H1 (cell line): ENCODE measurements around the gene L3MBTL4. TPM values are rescaled to one million over a fixed set of nuclear protein-coding genes. Genes with fewer than 3 reads are reported as not detected.

Source experiments
- CTCF ChIA-PET: fragments of 300-600 bp; sonication (Branson Sonifier 250); formaldehyde crosslinking; loops from one replicate; lab custom pipeline; 2021; ENCODE audit not compliant: partially characterized antibody; lab: Charles Lee
- POLR2A ChIA-PET: fragments of 300-600 bp; sonication (Branson Sonifier 250); formaldehyde crosslinking; loops from one replicate; lab custom pipeline; 2021; ENCODE audit warnings: inconsistent platforms; ENCODE audit not compliant: partially characterized antibody; lab: Charles Lee
- DNase-seq, 2 experiments: peaks; one replicate each; pipeline versions ENCODE4 v3.0.0 to v3.0.0-alpha.2; 2010 to 2022; ENCODE audit warnings: low spot score in 2 of 2, low read depth in 1 of 2, mixed read lengths in 1 of 2
- FAIRE-seq: peaks from 2 replicates; lab custom pipeline; 2011; peaks lifted over from hg19 to GRCh38; lab: Jason Lieb, UNC
- H2AFZ ChIP-seq: 2 replicates; pipeline ENCODE4 v1.8.1; 2012; ENCODE audit warnings: low read length, inconsistent platforms
- H2AK5ac ChIP-seq: 2 replicates; pipeline ENCODE4 v1.6.1; 2013; ENCODE audit warnings: low read depth, low read length
- H2BK120ac ChIP-seq: replicated peaks from 2 replicates; pipeline ENCODE3; 2013; ENCODE audit warnings: low read depth, low read length, inconsistent platforms
- H2BK12ac ChIP-seq: 2 replicates; pipeline ENCODE4 v1.6.1; 2013; ENCODE audit warnings: low read depth, low read length
- H2BK15ac ChIP-seq: 2 replicates; pipeline ENCODE4 v1.6.1; 2013; ENCODE audit warnings: low read length
- H2BK20ac ChIP-seq: 2 replicates; pipeline ENCODE4 v1.6.1; 2013; ENCODE audit warnings: low read length
- H2BK5ac ChIP-seq: 2 replicates; pipeline ENCODE4 v1.6.1; 2013; ENCODE audit warnings: low read depth, low read length
- H3K14ac ChIP-seq: 2 replicates; pipeline ENCODE4 v1.6.1; 2013; ENCODE audit warnings: inconsistent platforms; ENCODE audit not compliant: insufficient read length
- H3K18ac ChIP-seq: 2 replicates; pipeline ENCODE4 v1.6.1; 2013; ENCODE audit warnings: low read length; ENCODE audit errors: extremely low read depth
- H3K23ac ChIP-seq: 2 replicates; pipeline ENCODE4 v1.6.1; 2013; ENCODE audit warnings: inconsistent platforms; ENCODE audit not compliant: insufficient read length
- H3K23me2 ChIP-seq: 2 replicates; pipeline ENCODE4 v1.6.1; 2013; ENCODE audit warnings: low read depth, low read length
- H3K27ac ChIP-seq: 2 replicates; pipeline ENCODE4 v1.6.1; 2011; ENCODE audit warnings: low read depth, low read length, inconsistent platforms
- H3K27me3 ChIP-seq, 4 experiments: replicated peaks in 1 of 4; 1 replicate in 1 of 4; 2 replicates in 3 of 4; pipeline versions ENCODE4 v1.6.1 to v1.8.1; 2011 to 2013; ENCODE audit warnings: low read length in 3 of 4, mild to moderate bottlenecking in 3 of 4, inconsistent platforms in 2 of 4, mixed read lengths in 2 of 4, moderate library complexity in 1 of 4; ENCODE audit not compliant: control insufficient read depth in 3 of 4, insufficient read depth in 3 of 4; ENCODE audit errors: extremely low read depth in 1 of 4
- H3K36me3 ChIP-seq, 4 experiments: 2 replicates each; pipeline versions ENCODE4 v1.6.1 to v1.8.1; 2011 to 2013; ENCODE audit warnings: mild to moderate bottlenecking in 4 of 4, low read length in 3 of 4, moderate library complexity in 2 of 4, control low read depth in 1 of 4, inconsistent platforms in 1 of 4; ENCODE audit not compliant: insufficient read depth in 4 of 4, control insufficient read depth in 2 of 4
- H3K4ac ChIP-seq: replicated peaks from 2 replicates; pipeline ENCODE3; 2013; ENCODE audit warnings: low read length, low read depth, mixed read lengths, inconsistent platforms; ENCODE audit not compliant: insufficient read length
- H3K4me1 ChIP-seq, 4 experiments: replicated peaks in 1 of 4; 1 replicate in 1 of 4; 2 replicates in 3 of 4; pipeline versions ENCODE4 v1.6.1 to v1.8.1; 2011 to 2013; ENCODE audit warnings: low read length in 3 of 4, inconsistent platforms in 2 of 4, mixed read lengths in 1 of 4; ENCODE audit not compliant: insufficient read depth in 4 of 4, control insufficient read depth in 3 of 4
- H3K4me2 ChIP-seq, 2 experiments: 2 replicates each; pipeline versions ENCODE4 v1.6.1 to v1.8.1; 2011 to 2013; ENCODE audit warnings: low read depth in 2 of 2, low read length in 2 of 2, control low read depth in 1 of 2, inconsistent platforms in 1 of 2, mild to moderate bottlenecking in 1 of 2; ENCODE audit not compliant: insufficient read depth in 1 of 2
- H3K4me3 ChIP-seq, 4 experiments: fragments of 200-600, 300-600 bp in 1 of 4; sonication (generic), shearing (Covaris generic), sonication (Bioruptor Twin) in 1 of 4; 2 replicates each; pipeline versions ENCODE4 v1.5.1 to v1.8.1; 2011 to 2016; ENCODE audit warnings: low read length in 4 of 4, low read depth in 3 of 4, control low read depth in 2 of 4, inconsistent platforms in 2 of 4, mild to moderate bottlenecking in 2 of 4, mixed read lengths in 1 of 4, moderate library complexity in 1 of 4; ENCODE audit not compliant: insufficient read depth in 2 of 4; ENCODE audit errors: extremely low read depth in 1 of 4
- H3K56ac ChIP-seq: replicated peaks from 2 replicates; pipeline ENCODE3; 2013; ENCODE audit warnings: low read depth, mild to moderate bottlenecking, mixed read lengths, low read length, inconsistent platforms; ENCODE audit not compliant: insufficient read length
- H3K79me1 ChIP-seq: 2 replicates; pipeline ENCODE4 v1.6.1; 2013; ENCODE audit warnings: low read depth, low read length, control low read depth
- H3K79me2 ChIP-seq, 2 experiments: 2 replicates each; pipeline versions ENCODE4 v1.6.1 to v1.8.1; 2012 to 2013; ENCODE audit warnings: low read length in 2 of 2, mild to moderate bottlenecking in 2 of 2, inconsistent platforms in 1 of 2; ENCODE audit not compliant: insufficient read depth in 2 of 2, control insufficient read depth in 1 of 2
- H3K9ac ChIP-seq, 4 experiments: replicated peaks in 1 of 4; 1 replicate in 1 of 4; 2 replicates in 3 of 4; pipeline versions ENCODE4 v1.6.1 to v1.8.1; 2011 to 2013; ENCODE audit warnings: low read depth in 3 of 4, low read length in 3 of 4, control low read depth in 2 of 4, mild to moderate bottlenecking in 2 of 4, moderate library complexity in 2 of 4, inconsistent platforms in 1 of 4; ENCODE audit errors: extremely low read depth in 1 of 4
- H3K9me3 ChIP-seq, 2 experiments: 2 replicates each; pipeline versions ENCODE4 v1.6.1 to v1.8.1; 2012 to 2013; ENCODE audit warnings: mild to moderate bottlenecking in 2 of 2, moderate library complexity in 2 of 2, control low read depth in 1 of 2, inconsistent platforms in 1 of 2, low read depth in 1 of 2, low read length in 1 of 2, mixed read lengths in 1 of 2; ENCODE audit not compliant: insufficient read depth in 2 of 2
- H4K20me1 ChIP-seq, 2 experiments: replicated peaks in 1 of 2; 2 replicates each; pipeline versions ENCODE3 to v1.8.1; 2011 to 2013; ENCODE audit warnings: inconsistent platforms in 2 of 2, low read length in 2 of 2, mild to moderate bottlenecking in 1 of 2; ENCODE audit not compliant: insufficient read depth in 2 of 2, control insufficient read depth in 1 of 2
- H4K5ac ChIP-seq: 2 replicates; pipeline ENCODE4 v1.6.1; 2013; ENCODE audit warnings: low read length, low read depth, mixed read lengths, inconsistent platforms; ENCODE audit not compliant: insufficient read length
- H4K8ac ChIP-seq: 2 replicates; pipeline ENCODE4 v1.8.0; 2013; ENCODE audit warnings: mild to moderate bottlenecking, moderate library complexity, low read length, inconsistent platforms; ENCODE audit not compliant: insufficient read depth; ENCODE audit errors: extremely low read depth
- H4K91ac ChIP-seq: replicated peaks from 2 replicates; pipeline ENCODE3; 2013; ENCODE audit warnings: low read length, mixed read lengths, inconsistent platforms; ENCODE audit not compliant: insufficient read length
- JUND ChIP-seq: IDR thresholded peaks from 2 replicates; pipeline ENCODE4 v1.6.1; 2011; ENCODE audit warnings: mild to moderate bottlenecking, improper control_type of control experiment, low read length
- POU5F1 ChIP-seq: IDR thresholded peaks from 2 replicates; pipeline ENCODE4 v1.6.1; 2011; ENCODE audit warnings: low read depth, mild to moderate bottlenecking, low read length, moderate library complexity
- RBBP5 ChIP-seq: IDR thresholded peaks from 2 replicates; pipeline ENCODE4 v1.7.1; 2012; ENCODE audit warnings: low read depth, mild to moderate bottlenecking, inconsistent platforms, low read length, moderate library complexity, borderline replicate concordance
- WGBS, 2 experiments: shearing (Covaris generic) in 1 of 2; methylation state at CpG; one replicate each; pipeline versions ENCODE4 v1.1.6 to v1.1.7; 2013 to 2015; ENCODE audit warnings: low lambda C conversion rate in 2 of 2, mixed read lengths in 2 of 2, inconsistent platforms in 1 of 2, low coverage in 1 of 2, missing lambda C conversion rate in 1 of 2; ENCODE audit not compliant: insufficient replicate concordance in 2 of 2, insufficient coverage in 1 of 2, insufficient read length in 1 of 2; ENCODE audit errors: extremely low coverage in 1 of 2, missing lambda C conversion rate in 1 of 2; 5-methylcytosine and 5-hydroxymethylcytosine counted together
- polyA plus RNA-seq, 7 experiments: library from polyadenylated mRNA; depleted of rRNA in 3 of 7; stranded (reverse) in 5 of 7; unstranded in 2 of 7; fragments of >200 nt in 5 of 7; fragments of 200-250 nt in 2 of 7; gene quantifications; 1 replicate in 5 of 7; 2 replicates in 1 of 7; 4 replicates in 1 of 7; pipeline versions ENCODE4 v1.2.1 to v1.2.3, GENCODE V29; 2011 to 2013; ENCODE audit warnings: missing spikeins in 2 of 7, mixed read lengths in 2 of 7
- total RNA-seq: library from RNA; stranded (reverse); fragmentation: NEBNext Ultra II Directional; extraction: Animal tissue kit (Norgen Biotek cat#: 25700); gene quantifications from 2 replicates; pipeline ENCODE4 v1.2.1, GENCODE V29; 2021

The L3MBTL4 gene
- total and polyA plus RNA-seq, 2 of the 8 experiments (the other 6 are each of a cell fraction or from before 2014, with no cell fraction given): 1.0 to 2.1 TPM

GRCh38 chr18:6255116-6255705, 159.5 kb downstream of the L3MBTL4 start:
- Histone ChIP-seq H3K9ac (no peak overlapping the region), H2BK120ac (no peak overlapping the region), H3K23ac (no peak overlapping the region), H3K79me1 (no peaks in the 10 kb centered on the region), H2AK5ac (no peak overlapping the region), H3K4me2 (no peak overlapping the region), H3K23me2 (no peaks in the 10 kb centered on the region), H3K27me3 (no peaks in the 10 kb centered on the region), H3K14ac (no peak overlapping the region), H4K91ac (no peak overlapping the region), H2BK20ac (no peak overlapping the region), H3K79me2 (no peaks in the 10 kb centered on the region), H4K5ac (no peak overlapping the region), H3K4ac (no peak overlapping the region), H2AFZ (no peak overlapping the region), H2BK15ac (no peak overlapping the region), H3K36me3 (no peaks in the 10 kb centered on the region), H3K4me1 (peaks cover 0 to 4% (median under 1%) of the 10 kb centered on the region in 4 experiments; a peak in 2 of 7 replicates), H4K20me1 (no peaks in the 10 kb centered on the region), H3K4me3 (no peak overlapping the region), H3K9me3 (0 out of 4 replicates have a peak, but pooled peaks cover 0 to 4% of the 10 kb centered on the region in 2 experiments), H2BK12ac (no peak overlapping the region), H4K8ac (no peak overlapping the region), H2BK5ac (no peak overlapping the region), H3K56ac (no peak overlapping the region), H3K27ac (no peak overlapping the region), H3K18ac (no peak overlapping the region)
- DNase-seq (no peak), FAIRE-seq (no peak)
- ChIA-PET CTCF (no interaction called here), POLR2A (no interaction called here)
- 79% methylated on average over 4 of the region's 4 CpGs; no CpG with 5 or more reads in 1 of the 2 experiments for WGBS, 2 experiments
- TF ChIP-seq RBBP5 (no peak), POU5F1 (no peak), JUND (no peak)
